Neural cell (in vitro differentiated cells): Measurements from ENCODE around the gene FECH.
"Not testable (repeated sequence)": the region's sequence is repeated elsewhere in the genome, so short reads cannot be mapped to it uniquely, and the experiment has no call there.

Experiments used
- CTCF ChIP-seq: fragments of 450-650 bp; IDR thresholded peaks from 2 replicates; pipeline ENCODE4 v1.5.1; 2014; ENCODE audit warnings: antibody characterized with exemption, mild to moderate bottlenecking, moderate library complexity; ENCODE audit not compliant: poor library complexity, severe bottlenecking
- EZH2 ChIP-seq: fragments of 200-600, 300-800 bp; shearing (Covaris generic), sonication (generic); IDR thresholded peaks from 2 replicates; pipeline ENCODE4 v1.6.1; 2014; ENCODE audit warnings: antibody characterized with exemption, low read length, borderline replicate concordance, mild to moderate bottlenecking; ENCODE audit not compliant: insufficient read depth, poor library complexity, severe bottlenecking
- POLR2AphosphoS5 ChIP-seq: IDR thresholded peaks from 2 replicates; pipeline ENCODE4 v1.6.1; 2012
- SMC3 ChIP-seq: fragments of 450-650 bp; conservative IDR thresholded peaks from 2 replicates; pipeline ENCODE4 v1.6.1; 2014; ENCODE audit warnings: antibody characterized with exemption, mild to moderate bottlenecking, moderate library complexity; ENCODE audit not compliant: poor library complexity

GRCh38 chr18:57592716-57593115 lies 6.2 kb upstream of the FECH start:
- not testable (repeated sequence) for TF ChIP-seq SMC3, EZH2, CTCF, POLR2AphosphoS5
